Astrocyte of the spinal cord (primary cell): Measurements from ENCODE around the gene ATXN1.
"Not testable (repeated sequence)": the region's sequence is repeated elsewhere in the genome, so short reads cannot be mapped to it uniquely, and the experiment has no call there.

Experiments
- DNase-seq: peaks from one replicate; pipeline ENCODE4 v3.0.0; 2011; ENCODE audit warnings: low read depth, low spot score
- H3K4me3 ChIP-seq: 2 replicates; pipeline ENCODE4 v1.5.1; 2011; ENCODE audit warnings: low read depth, mild to moderate bottlenecking, low read length, moderate library complexity
- in situ Hi-C: cut with HindIII; loops from 2 replicates; pipeline ENCODE4 v1.10.0; 2017; ENCODE audit warnings: low sequenced_read_pairs
- TF ChIP-seq, protein P1 (sequence below): IDR thresholded peaks from 2 replicates; pipeline ENCODE4 v1.5.1; 2012; ENCODE audit warnings: low read depth, mild to moderate bottlenecking, low read length, inconsistent platforms

Gene ATXN1

DNA sequence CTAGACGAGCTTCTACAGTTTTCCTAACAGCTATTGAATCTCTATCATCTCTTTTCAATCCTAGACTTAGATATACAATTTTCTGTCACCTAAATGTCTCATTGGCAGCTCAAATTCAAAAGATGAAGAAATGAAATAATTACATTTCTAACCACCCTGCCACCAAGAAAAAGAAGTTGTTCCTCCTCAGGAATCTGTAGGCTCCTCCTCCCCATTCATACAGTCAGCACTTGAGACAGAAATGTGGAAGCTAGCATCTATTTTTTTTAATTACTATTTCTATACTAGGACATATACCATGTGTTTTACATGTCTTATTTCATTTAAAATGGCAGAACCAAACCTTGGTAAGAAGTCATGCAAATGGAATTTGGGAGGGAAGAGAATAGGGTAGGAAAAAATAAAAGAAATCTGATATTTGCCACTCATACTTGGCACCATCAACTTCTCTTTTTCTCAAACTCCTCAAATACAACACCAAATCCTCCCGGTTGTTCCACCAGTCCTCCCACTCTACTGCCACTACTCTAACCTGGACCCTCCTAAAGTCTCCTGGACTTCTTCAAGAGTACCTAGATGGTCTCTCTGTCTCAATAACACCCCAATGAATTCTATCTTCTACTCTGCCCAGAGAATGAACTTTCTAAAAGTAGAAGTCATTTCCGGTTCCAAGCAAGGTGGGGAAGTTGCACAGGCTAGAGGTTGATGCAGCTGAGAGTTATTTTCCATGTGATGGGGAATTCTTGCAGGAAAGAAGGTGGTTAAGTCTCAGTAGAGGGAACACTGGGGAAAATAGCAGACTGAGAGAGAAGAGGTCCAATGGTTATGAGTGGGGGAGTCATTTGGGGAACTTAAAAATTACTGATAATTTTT lies 54.1 kb downstream of the ATXN1 start:
- H3K4me3 ChIP-seq = no peak overlapping the region
- in situ Hi-C loops = no loop called here
- no peak for DNase-seq
- TF ChIP-seq, protein P1, sequence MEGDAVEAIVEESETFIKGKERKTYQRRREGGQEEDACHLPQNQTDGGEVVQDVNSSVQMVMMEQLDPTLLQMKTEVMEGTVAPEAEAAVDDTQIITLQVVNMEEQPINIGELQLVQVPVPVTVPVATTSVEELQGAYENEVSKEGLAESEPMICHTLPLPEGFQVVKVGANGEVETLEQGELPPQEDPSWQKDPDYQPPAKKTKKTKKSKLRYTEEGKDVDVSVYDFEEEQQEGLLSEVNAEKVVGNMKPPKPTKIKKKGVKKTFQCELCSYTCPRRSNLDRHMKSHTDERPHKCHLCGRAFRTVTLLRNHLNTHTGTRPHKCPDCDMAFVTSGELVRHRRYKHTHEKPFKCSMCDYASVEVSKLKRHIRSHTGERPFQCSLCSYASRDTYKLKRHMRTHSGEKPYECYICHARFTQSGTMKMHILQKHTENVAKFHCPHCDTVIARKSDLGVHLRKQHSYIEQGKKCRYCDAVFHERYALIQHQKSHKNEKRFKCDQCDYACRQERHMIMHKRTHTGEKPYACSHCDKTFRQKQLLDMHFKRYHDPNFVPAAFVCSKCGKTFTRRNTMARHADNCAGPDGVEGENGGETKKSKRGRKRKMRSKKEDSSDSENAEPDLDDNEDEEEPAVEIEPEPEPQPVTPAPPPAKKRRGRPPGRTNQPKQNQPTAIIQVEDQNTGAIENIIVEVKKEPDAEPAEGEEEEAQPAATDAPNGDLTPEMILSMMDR = no peak

GRCh38 chr6:16706491-16706890 lies 54.8 kb downstream of the ATXN1 start:
- DNase-seq, in situ Hi-C loops, H3K4me3 ChIP-seq: not testable (repeated sequence)

DNA sequence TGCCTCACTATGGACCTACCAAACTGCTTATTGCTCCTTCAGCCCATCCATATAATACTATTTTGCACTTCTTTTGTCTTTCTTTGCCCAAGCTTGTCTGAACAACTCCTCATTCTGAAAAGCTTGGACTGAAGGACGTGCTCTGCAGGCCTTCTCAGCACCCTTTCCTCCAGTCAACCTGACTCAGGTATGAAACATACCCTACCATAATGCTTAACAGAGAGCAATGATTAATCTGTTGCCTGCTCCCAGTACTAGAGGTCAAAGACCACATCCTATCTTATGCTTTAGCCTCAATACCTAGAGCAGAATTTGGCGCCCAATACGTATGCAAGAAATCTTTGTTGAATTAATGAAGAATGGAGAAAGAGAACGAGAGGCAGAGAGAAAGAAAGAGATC lies 55.2 kb downstream of the ATXN1 start:
- H3K4me3 ChIP-seq = no peak overlapping the region
- TF ChIP-seq, protein P1 = no peak
- in situ Hi-C loops = no loop called here
- no peak for DNase-seq

DNA sequence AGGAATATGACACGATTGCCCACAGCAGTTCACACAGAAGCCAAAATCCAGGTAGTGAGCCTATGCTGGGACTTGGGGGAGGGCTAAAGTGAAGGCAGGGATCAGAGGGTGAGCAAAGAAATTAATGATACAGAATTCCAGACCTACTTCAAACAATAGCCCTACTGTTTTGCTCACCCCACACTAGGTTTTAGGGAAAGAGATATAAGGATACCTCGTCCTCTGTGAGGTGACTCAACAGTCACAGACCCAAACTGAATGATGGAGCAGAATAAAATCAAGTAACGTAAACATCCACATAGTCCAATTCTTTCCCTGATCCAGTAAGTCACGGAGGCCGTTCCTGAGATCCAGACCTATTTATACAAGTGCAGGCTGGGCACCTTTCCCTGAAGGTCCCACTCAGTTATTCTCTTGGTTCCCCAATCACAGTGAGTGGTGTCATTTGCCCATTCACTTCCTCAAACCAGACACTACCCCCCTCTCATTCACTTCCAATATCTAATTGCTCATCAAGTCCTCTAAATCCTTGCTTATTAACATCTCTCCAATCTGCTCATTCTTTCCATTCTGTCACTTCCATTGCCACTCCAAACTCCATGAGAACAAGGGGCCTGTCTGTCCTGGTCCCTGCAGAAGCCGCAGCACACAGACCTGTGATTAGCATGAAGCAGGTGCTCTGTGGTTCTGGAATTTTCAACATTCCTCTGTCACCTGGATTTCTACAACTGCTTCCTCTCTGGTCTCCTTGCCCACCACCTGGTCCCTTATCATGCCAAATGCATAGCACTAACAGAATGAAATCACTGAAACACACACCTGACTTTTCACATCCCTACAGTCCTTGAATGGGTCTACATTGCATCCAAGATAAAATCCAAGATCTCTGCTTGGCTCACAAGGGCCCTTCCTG lies 55.9 kb downstream of the ATXN1 start:
- H3K4me3 ChIP-seq = no peak overlapping the region
- in situ Hi-C loops = no loop called here
- DNase-seq = no peak
- TF ChIP-seq, protein P1 = no peak

GRCh38 chr6:16704401-16705045 lies 56.7 kb downstream of the ATXN1 start:
- no peak overlapping the region for H3K4me3 ChIP-seq
- in situ Hi-C loops = no loop called here
- DNase-seq = peak; percentile 72
- TF ChIP-seq, protein P1 = no peak

DNA sequence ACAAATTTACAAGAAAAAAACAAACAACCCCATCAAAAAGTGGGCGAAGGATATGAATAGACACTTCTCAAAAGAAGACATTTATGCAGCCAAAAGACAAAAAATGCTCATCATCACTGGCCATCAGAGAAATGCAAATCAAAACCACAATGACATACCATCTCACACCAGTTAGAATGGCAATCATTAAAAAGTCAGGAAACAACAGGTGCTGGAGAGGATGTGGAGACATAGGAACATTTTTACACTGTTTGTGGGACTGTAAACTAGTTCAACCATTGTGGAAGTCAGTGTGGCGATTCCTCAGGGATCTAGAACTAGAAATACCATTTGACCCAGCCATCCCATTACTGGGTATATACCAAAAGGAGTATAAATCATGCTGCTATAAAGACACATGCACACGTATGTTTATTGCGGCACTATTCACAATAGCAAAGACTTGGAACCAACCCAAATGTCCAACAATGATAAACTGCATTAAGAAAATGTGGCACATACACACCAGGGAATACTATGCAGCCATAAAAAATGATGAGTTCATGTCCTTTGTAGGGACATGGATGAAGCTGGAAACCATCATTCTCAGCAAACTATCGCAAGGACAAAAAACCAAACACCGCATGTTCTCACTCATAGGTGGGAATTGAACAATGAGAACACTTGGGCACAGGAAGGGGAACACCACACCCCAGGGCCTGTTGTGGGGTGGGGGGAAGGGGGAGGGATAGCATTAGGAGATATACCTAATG lies 58.5 kb downstream of the ATXN1 start:
- DNase-seq, H3K4me3 ChIP-seq, in situ Hi-C loops: not testable (repeated sequence)

- H3K4me3 ChIP-seq = no peak overlapping the region
- in situ Hi-C loops = no loop called here
- TF ChIP-seq, protein P1 = no peak
- no peak for DNase-seq
Measured at GRCh38 chr6:16700916-16701234, 60.4 kb downstream of the ATXN1 start.
